Endometrium (tissue), 2 donors: Measurements from ENCODE around the gene TRMT1.

Experiments used
- FAIRE-seq: peaks from 2 replicates; lab custom pipeline; 2012; peaks lifted over from hg19 to GRCh38; lab: Jason Lieb, UNC
- donor health status: control.
- donor health status: control.

Gene TRMT1

DNA sequence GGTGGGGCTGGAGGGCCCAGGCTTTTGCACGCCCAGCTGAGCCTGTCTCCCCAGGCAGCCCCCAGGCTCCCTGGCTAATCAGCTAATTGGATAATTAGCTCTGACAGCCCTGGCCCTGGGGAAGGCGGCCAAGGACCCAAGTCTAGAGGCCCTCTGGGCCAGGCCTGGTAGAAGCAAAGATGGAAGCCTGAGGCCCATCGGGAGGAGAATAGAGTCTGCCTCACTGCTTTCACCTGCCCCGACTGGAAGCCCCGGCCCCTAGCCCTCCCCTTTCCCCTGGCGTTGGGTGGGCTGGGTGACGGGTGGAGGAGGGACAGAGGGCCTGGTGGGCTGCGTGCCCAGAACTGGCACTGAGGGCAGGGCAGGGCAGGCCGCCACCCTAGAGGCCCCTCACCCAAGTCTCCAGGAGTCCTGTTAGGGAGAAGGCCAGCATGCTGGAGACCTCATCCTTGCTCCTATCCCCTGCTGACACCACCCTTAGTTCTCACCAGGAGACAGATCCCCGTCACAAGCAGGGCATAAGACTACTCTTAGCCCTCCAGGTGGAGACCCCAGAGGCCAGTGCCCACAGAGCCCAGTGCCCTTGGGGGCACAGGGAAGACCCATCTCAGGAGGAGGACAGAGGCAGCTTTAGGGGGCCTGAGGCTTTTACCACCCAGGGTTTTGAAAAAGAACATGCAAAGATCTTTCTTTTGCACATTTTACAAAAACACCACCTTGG, 25.9 kb downstream of the TRMT1 start:
- no peak for FAIRE-seq

DNA sequence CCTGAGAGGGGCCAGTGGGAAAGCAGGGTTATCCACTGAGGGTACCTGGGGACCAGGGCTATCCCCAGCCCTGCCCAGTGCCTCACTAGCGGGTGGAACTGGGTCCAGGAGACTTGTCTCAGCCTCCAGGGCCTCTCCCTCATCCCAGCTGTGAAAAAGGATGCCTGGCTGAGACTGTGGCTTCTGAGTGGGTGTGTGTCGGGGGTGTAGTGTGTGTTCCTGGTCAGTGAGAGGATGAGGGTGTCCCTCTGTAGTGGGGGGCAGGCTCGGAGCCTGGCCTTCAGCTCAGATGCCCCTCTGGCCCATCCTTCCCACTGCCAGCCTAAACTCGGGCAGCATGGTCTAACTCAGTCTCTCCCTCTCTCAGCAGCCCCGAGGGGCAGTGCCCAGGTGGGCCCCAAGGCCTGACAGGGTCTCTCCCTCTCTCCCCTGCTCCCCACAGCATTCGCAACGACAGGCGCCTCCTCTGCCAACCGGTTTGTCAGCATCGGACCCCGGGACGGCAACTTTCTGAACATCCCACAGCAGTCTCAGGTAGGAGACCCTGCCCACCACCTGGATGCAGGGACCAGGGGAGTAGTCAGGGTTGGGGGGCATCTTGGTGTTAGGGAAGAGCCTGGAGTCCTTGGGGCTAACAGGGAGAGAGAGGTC, 26.6 kb downstream of the TRMT1 start:
- FAIRE-seq: no peak

DNA sequence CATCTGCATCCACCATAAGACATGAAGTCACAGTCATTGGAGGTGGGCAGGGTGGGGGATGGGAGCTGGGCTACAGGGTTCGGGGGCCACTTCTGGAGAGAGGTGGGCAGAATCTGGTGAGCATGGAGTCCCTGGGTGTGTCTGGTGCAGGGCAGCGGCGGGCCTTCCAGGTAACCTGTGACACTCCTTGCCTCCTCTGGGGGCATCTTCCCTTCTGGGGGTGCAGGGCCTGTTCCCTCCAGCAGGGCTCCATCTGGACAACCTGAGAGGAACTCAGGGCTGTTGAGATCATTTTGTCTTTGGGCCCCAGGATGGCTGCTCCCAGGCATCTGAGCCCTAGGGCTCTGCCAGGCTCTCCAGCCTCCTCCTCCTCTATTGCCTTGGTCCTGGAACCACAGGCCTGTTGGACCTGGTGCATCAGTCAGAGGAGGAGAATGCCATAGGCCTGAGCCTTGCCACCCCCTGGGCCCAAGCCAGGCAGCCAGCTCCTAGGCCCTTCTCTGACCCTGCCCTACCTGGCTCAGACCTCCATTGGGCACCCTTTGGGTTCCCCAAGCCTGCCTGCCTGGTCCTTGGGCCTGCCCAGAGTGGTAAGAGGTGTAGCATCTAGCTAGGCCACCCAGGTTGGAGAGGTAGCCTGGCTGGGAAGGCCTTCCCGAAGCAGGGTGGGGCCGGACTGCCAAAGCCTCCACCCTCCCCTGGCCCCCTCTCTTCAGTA, 27.2 kb downstream of the TRMT1 start:
- no peak for FAIRE-seq

DNA sequence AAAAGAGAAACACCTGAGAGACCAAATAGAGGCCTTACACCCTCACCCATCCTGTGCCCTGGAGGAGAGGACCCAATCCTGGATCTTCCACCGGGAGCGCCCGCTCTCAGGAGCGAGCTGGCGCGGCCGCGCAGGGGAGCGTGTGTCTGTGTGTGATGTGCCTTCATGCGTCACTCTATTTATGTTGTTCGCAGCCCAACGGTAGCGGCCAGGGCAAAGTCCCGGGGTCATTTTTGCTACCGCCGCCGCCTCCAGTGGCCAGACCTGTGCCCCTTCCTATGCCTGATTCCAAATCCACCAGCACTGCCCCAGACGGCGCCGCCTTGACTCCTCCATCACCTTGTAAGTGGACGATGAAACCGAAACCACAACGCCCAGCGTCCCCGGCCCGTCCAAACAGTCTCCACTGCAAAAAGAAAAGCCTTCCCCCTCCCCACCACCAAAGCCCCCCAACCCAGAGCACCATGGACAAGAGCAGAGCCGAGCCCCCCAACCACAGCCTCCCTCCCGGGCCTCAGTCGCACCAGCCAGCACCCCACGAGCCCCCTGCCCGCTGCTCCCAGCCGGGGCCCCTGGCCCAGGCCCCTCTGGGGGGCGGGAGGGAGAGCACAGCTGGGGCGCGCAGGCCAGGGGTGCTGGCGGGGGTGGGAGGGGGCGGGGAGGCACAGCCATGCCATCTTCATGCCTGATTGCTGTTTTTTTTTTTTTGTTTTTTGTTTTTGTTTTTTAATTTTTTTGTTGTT, 28.6 kb downstream of the TRMT1 start:
- FAIRE-seq: no peak

DNA sequence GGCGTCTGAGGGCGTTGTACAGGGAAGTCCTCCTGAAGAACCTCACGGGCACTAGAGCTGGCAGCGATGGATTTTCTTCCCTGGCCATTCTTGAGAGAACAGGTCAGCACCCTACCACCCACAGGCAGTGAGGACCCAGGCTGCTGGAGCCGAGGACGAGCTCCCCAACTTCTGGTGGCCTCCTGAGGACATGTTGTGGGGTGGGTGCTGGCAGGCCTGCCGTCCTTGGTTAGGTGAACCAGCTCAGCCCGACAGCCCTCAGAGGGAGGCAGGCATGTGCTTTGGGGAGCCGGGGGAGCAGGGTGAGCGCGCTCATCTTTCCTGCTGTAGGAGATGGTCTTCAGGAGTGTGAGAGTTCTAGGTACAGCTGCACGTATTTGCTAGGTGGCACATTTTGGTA, 29.2 kb downstream of the TRMT1 start:
- no peak for FAIRE-seq

DNA sequence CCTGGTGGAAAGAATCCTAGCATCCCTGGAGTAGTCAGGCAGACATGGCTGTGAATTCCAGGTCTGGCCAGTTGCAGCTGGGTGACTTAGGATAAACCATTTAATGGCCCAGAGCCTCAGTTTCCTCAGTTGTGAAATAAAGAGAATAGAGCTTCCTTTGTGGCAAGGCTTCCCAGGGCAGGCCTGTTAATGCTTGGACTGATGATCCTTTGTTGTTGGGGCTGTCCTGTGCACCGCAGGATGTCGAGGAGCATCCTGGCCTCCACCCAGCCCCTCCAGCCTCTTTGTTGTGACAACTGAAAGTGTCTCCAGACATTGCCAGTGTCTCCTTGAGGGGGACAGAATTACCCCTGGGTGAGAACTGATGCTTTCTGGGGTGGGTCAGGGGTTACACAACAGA, 30.2 kb downstream of the TRMT1 start:
- no peak for FAIRE-seq

DNA sequence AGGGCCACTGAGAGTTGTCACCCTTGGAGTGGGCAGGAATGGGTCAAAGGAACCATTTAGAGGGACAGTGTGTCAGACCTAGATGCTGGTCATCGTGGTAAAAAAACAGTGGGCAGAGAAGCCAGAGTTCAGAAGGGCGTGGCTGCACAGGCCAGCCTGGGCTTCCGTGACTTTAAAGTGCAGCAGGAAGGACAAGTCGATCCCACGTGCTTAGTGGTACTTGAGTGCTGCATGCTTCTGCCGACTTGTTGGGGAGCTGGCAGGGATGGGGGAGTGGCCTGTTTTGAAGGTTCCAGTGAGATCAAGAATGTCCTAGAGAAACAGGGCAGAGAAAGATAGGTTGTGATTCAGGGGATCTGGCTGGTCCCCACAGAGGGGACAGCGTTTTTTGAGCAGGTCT, 30.9 kb downstream of the TRMT1 start:
- FAIRE-seq: no peak

DNA sequence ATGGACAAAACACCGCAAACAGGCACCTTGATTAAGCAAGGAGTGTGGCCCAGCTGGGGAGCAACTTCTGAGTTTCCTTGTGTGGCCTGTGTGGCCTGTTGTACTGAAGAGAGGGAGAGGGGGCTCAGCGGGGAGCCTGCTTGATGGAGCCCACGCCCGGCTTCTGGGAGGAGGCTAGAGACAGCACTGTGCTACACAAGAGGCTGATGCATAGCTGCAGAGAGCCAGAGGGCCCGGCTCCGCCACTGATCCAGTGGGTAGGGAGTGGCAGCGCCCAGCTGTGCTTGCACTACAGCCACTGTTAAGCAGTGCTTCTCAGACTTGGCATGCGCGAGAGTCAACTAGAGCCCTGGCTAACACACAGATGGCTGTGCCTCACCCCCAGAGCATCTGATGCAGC, 32.9 kb downstream of the TRMT1 start:
- no peak for FAIRE-seq

DNA sequence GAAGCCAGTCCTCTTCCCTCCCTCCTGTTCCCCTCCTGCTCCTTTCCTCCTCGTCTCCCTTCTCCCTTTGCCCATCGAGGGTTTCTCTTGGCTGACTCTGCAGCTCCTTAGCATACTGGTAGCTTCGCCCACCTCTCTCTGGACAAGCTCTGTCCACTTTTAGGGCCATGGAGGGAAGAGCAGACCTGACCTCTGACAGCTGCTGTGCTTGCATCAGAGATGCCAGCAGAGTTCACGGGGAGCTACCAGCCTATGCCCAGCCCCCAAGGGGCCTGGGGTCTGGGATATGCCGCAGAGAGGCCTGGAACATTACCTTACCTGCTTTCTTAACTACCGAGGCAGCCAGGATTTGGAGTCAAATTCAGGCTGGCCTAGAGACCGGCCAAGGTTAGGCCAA, 33.5 kb downstream of the TRMT1 start:
- no peak for FAIRE-seq

DNA sequence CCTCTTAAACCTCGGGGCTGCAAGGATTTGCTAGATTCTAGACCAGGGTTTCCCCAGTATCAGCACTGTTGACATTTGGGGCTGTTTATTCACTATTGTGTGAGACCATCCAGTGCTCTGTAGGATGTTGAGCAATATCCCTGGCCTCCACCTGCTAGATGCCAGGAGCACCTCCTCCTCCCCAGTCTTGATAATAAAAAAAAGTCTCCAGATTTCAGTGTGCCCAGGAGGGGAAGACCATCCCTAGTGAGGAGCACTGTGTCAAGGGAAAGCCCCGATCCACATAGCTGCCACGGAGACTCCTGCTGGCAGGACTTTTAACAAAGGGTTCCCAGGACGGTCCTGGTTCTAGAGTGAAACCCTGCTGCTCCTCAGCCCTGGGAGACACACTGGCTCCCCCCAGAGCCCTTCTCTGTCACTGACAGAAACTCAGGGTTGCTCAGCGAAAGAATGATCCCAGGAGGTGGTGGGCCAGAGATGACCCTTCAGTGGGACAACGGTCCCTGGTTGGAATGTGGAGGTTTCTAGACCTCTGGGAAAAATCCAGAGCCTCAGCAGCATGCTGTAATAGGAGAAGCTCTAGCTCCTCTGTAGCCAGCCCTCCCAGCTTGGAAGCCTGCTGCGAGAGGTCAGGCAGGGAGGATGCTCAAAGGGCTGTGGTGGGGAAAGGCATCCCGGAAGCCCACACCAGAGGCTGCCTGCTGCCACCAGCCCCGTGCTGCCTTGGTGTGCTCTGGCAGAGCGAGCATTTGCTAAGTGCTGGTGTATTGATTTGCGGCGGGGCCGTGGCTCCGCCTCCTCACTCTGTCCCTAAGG, 34.1 kb downstream of the TRMT1 start:
- no peak for FAIRE-seq

DNA sequence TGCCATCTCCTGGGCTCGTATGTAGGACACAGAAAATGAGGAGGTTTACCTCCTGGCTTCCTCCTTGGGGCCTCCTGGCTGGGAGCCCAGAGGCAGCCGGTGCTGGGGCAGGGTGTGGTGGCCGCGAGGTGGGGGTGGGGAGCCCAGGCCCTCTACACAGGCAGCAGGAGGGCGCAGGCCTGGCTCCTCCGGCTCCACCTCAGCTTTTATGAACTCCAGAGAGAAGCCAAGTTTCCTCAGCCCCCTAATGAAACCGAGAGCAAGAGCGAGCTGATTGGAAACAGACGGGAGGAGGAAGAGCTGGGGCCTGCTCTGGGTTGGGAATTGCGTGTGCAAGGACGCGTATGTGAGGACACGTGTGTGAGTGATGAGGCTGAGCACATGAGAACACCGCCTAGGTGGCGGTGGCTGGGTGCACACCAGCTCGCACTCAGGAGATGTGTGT, 37.0 kb downstream of the TRMT1 start:
- no peak for FAIRE-seq

DNA sequence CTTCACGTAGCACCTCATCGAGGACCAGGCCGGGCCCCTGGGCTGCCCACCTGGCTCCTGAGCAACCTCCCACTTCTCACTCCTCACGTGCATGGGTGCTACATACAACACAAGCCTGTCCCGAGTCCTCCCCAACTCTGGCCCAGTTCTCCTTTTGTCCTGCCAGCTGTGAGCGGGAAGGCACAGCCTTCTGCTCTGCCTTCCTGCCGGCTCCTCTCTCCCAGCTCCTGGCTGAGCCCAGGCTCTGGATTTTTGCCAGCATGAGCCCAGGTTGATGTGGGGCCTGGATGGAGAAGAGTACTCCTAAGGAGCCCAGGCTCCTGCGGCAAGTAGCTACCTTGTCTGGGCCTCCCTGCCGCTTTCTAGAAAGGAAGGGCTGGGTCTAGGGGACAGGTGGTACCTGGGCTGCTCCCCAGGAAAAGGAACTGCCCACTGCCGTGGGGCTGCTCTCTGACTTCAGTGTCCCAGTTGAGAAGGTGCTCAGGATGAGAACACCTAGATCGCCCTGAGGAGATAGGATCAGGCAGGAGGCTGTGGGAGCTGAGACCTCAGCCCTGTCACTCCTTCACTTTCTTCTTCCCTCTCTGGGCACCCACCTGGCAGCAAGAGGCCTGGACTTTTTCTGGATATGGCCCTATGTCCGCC, 37.5 kb downstream of the TRMT1 start:
- no peak for FAIRE-seq

DNA sequence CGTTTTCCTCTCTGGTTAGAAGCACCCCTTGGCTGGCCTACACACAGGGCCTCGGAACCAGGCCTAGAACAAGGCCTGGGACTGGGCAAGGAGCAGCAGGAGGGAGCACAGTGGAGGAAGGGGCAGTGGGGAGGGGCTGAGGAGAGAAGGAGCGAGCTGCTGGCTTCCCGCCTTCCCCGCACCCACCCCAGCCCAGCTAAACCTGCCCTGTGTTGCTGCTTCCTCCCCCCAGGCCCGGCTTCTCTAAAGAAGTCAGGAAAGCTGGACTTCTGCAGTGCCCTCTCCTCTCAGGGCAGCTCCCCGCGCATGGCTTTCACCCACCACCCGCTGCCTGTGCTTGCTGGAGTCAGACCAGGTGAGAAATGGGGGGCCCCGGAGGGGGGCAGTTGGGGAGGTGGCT, 38.2 kb downstream of the TRMT1 start:
- FAIRE-seq: no peak

DNA sequence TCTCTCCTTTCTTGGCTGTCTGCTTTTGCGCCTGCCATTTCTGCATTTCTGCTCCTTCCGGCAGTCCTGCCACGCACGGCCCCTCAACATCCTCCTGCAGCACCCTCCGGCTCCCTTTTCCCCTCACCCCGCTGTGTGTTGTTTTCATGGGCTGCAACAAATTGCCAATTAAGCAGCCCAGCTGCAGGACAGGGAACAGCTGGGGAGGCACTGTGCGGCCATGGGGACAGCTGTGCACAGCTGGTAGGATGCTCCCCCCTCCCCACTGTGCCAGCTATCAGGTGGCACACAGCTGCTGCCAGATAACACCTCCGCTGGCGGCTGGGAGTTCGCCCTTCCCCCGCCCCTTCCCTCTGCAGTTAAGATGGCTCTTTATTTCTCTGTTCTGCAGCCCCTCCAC, 39.3 kb downstream of the TRMT1 start:
- FAIRE-seq: no peak

DNA sequence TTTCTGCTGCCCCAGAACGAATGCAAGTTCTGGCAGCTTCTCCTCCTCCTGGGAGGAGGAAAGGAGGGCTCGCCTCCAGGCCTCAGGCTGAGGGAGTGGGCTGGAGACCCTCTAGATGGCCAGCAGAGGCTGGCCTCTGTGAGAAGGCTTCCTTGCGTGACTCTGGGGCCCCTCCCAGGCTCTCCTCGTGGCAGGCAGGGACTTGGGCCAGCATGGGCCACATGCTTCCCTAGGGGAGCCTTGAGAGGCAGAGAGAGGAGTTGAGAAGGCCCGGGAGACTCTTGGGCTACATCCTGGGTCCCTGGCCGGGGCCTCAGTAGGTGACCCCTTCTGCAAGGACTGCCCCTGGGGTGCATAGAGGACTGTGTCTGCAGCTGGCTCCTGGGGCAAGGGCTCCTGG, 39.8 kb downstream of the TRMT1 start:
- FAIRE-seq: no peak

DNA sequence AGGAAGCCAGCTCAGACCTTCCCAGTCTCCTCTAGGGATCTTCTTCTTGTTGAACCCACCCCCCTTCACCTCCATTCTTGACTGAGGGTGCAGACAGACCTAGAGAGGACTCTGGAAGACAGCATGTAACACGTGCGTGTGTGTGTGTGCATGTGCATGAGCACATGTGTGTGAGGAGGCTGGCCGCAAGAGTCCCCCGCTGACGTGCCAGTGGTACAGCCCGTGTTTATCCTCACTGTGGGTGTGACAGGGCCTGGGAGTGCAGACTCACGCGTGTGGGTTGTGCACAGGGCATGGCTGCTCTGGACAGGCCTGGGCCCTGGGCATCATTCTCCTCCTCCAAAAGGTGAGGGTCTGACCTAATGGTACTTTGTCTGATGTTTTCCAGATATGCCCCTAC, 40.2 kb downstream of the TRMT1 start:
- FAIRE-seq: no peak

DNA sequence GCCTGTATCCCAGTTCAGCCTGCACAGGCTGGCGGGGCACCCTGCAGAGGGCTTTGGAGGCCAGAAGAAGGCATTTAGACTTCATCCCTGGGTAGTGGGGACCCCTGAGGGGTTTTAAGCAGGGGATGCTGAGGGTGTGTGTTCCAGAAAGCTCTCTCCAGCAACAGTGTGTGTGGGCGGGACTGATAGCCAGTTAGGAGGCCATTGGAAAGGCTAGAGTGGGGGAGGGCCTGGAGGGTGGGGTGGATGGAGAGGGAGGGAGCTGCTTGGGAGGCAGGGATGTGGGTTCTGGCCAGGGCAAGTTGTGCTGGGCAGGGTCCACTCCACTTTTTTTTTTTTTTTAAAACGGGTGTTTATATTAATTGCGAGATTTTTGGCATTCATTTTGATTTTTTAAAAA, 42.2 kb downstream of the TRMT1 start:
- FAIRE-seq: no peak

DNA sequence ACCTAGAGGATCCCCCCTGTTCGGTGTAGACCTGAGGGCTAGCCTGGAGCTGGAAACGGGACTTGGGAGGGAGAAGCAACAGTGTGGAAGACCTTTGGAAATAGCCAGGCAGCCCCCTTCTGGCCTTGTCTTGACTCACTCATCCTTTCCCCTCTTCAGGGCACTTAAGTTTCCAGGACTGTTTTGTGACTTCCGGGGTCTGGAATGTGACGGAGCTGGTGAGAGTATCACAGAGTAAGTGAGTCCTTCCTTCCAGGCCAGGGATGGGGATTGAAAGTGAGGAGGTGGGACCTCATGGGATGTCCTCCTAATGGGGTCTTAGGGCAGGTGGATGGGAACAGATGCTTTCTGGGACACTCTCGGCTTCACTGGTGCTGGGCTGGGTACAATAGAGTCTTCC, 43.3 kb downstream of the TRMT1 start:
- FAIRE-seq: no peak

DNA sequence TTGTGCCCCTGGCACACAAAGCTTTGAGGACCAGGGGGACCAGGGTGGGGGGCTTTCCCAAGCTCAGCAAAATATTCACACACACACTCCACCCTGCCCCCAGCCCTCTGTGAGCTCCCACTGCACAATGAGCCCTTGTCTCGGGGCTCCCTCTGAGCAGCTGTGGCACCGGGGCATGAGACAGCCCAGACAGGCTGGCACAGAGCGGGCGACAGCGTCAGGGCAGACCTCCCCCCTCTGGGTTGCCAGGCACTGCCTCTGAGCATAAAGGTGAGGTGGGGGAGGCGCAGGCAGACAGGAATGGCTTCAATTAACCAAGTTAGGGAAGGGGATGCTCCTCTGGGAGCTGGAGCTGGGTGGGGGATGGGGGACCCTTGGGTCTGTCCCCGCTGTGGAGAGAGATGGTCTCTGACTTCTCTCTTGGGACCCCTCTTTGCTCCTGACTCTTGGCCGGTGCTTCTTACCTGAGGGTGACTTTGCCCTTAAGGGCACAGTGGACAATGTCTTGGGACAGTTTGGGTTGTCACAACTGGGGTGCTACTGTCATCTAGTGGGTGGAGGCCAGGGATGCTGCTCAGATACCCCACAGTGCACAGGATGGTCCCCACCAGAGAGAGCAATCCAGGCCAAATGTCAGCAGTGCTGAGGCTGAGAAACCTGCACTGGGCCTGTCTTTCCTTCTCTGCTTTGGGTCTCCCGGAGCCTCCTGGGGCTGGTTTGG, 44.2 kb downstream of the TRMT1 start:
- no peak for FAIRE-seq

DNA sequence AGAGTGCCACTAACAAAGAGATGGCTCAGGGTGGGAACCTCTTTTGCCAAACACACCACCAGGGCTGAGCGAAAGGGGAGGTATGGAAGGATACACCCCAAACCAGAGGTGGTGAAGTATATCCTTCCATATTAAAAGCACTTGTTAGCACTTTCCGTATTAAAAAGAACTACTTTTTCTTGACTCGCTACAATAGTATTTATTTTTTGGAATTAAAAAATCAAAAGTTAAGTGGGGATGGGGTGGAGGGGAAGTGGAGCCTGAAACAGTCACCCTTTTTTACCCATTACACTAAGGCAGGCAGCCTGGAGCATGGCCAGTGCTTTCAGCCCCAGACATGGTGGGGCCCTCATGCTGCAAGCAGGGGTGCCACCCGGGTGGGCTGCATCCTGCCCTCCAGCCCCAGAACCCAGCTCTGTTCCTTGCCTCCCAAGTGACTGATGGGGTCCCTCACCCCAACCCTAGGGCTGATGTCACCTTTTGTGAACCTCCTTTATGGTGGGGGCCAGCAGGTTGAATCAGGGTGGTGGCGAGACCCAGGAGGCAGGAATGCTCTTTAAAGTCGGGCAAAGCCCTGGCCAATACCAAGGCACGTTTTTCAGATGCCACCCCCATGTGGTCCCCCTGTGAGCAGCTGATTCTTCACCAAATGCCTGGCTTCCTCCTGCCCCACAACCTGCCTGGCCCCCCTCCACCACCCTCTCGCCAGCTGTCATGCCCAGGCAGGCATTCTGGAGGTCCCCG, 44.9 kb downstream of the TRMT1 start:
- FAIRE-seq: no peak
